ENCODE data around the gene UVRAG.

GRCh38 chr11:76083563-76084451, 268.8 kb downstream of the UVRAG start:
- TF ChIP-seq EZH2 (IDR thresholded peaks at IDR 0.05) = no peak
- TF ChIP-seq POLR2AphosphoS5 (IDR thresholded peaks at IDR 0.05; ENCODE audit: borderline replicate concordance, low read depth, low read length) = no peak
